GM12801 (cell line): Measurements from ENCODE around the gene BCL10.

ENCODE experiments used
- CTCF ChIP-seq: IDR thresholded peaks from one replicate; pipeline ENCODE4 v1.5.1; 2011; ENCODE audit warnings: control low read depth; ENCODE audit not compliant: insufficient read length; ENCODE audit errors: extremely low read depth

Gene BCL10

GRCh38 chr1:85240643-85241042 is 35.8 kb downstream of the BCL10 start:
- TF ChIP-seq CTCF, result no peak

- no peak for TF ChIP-seq CTCF
Observed at GRCh38 chr1:85240174-85240601, 36.2 kb downstream of the BCL10 start.

GRCh38 chr1:85237613-85238012 is 38.8 kb downstream of the BCL10 start:
- TF ChIP-seq CTCF, result no peak

- no peak for TF ChIP-seq CTCF
Observed at GRCh38 chr1:85230305-85230977, 46.0 kb downstream of the BCL10 start.

- TF ChIP-seq CTCF, result no peak
Observed at GRCh38 chr1:85229574-85230097, 46.8 kb downstream of the BCL10 start.

- no peak for TF ChIP-seq CTCF
Observed at GRCh38 chr1:85228972-85229371, 47.5 kb downstream of the BCL10 start.

GRCh38 chr1:85225624-85226380 is 50.6 kb downstream of the BCL10 start:
- no peak for TF ChIP-seq CTCF
